HG03064 (cell line): ENCODE measurements around the gene SLC6A2.

Source experiments
- ATAC-seq: cut with Tn5 transposase; IDR thresholded peaks from one replicate; pipeline ENCODE4 v1.9.1; 2021; ENCODE audit warnings: low read depth; ENCODE audit not compliant: unreplicated experiment

SLC6A2 gene

GRCh38 chr16:55645986-55646385, 9.8 kb upstream of the SLC6A2 start:
- ATAC-seq: no peak

GRCh38 chr16:55647343-55647742, 8.4 kb upstream of the SLC6A2 start:
- ATAC-seq: no peak

GRCh38 chr16:55647798-55648197, 8.0 kb upstream of the SLC6A2 start:
- ATAC-seq: no peak

- no peak for ATAC-seq
These were observed 3.7 kb upstream of the SLC6A2 start for GRCh38 chr16:55651841-55652824.

- no peak for ATAC-seq
These were observed 2.7 kb upstream of the SLC6A2 start for GRCh38 chr16:55653106-55653505.

GRCh38 chr16:55655381-55655896, 349 bp upstream of the SLC6A2 start:
- ATAC-seq: no peak

GRCh38 chr16:55656691-55657092, 904 bp downstream of the SLC6A2 start:
- no peak for ATAC-seq

GRCh38 chr16:55657616-55658015, 1.8 kb downstream of the SLC6A2 start:
- ATAC-seq: no peak

GRCh38 chr16:55658898-55659420, 3.2 kb downstream of the SLC6A2 start:
- no peak for ATAC-seq

GRCh38 chr16:55660026-55660425, 4.2 kb downstream of the SLC6A2 start:
- ATAC-seq: no peak

- no peak for ATAC-seq
These were observed 5.0 kb downstream of the SLC6A2 start for GRCh38 chr16:55660828-55661227.

- ATAC-seq: no peak
These were observed 6.3 kb downstream of the SLC6A2 start for GRCh38 chr16:55661941-55662643.

- ATAC-seq: no peak
These were observed 6.8 kb downstream of the SLC6A2 start for GRCh38 chr16:55662644-55663031.

GRCh38 chr16:55663225-55663624, 7.4 kb downstream of the SLC6A2 start:
- ATAC-seq: no peak

GRCh38 chr16:55663765-55664677, 8.2 kb downstream of the SLC6A2 start:
- ATAC-seq: no peak

GRCh38 chr16:55664786-55665407, 9.1 kb downstream of the SLC6A2 start:
- no peak for ATAC-seq

- no peak for ATAC-seq
These were observed 9.7 kb downstream of the SLC6A2 start for GRCh38 chr16:55665511-55665910.

GRCh38 chr16:55666012-55666411, 10.2 kb downstream of the SLC6A2 start:
- no peak for ATAC-seq

GRCh38 chr16:55667753-55668152, 12.0 kb downstream of the SLC6A2 start:
- no peak for ATAC-seq
